Colonic mucosa (tissue), 4 donors: ENCODE measurements around the gene TRIO. TPM values are rescaled to one million over a fixed set of nuclear protein-coding genes. Genes with fewer than 3 reads are reported as not detected.

Experiments
- DNase-seq: peaks from one replicate; pipeline ENCODE4 v3.0.0-alpha.2; 2020
- H3K27ac ChIP-seq: fragments of 200-600 bp; one replicate; pipeline ENCODE4 v1.8.0; 2021
- H3K27me3 ChIP-seq: fragments of 200-600 bp; one replicate; pipeline ENCODE4 v1.8.0; 2021
- H3K36me3 ChIP-seq: fragments of 200-600 bp; one replicate; pipeline ENCODE4 v1.8.0; 2021
- H3K4me1 ChIP-seq: fragments of 200-600 bp; one replicate; pipeline ENCODE4 v1.8.0; 2021; ENCODE audit warnings: mild to moderate bottlenecking
- H3K4me3 ChIP-seq: fragments of 200-600 bp; one replicate; pipeline ENCODE4 v1.8.0; 2021
- H3K9ac ChIP-seq, 2 donors: one replicate each; pipeline ENCODE4 v1.7.0; 2013; ENCODE audit warnings: control low read depth in 2 of 2, low read depth in 2 of 2, low read length in 2 of 2
- H3K9me3 ChIP-seq: fragments of 200-600 bp; one replicate; pipeline ENCODE4 v1.8.0; 2021
- intact Hi-C: fragments of 100-400 bp; cut with DNase I; formaldehyde crosslinking; loops from one replicate; pipeline ENCODE4 v1.14.1; 2022
- total RNA-seq, 2 donors: library from RNA; stranded (reverse); fragmentation: NEBNext Ultra II Directional in 1 of 2; extraction: Animal tissue kit (Norgen Biotek cat#: 25700) in 1 of 2; gene quantifications; one replicate each; pipeline ENCODE4 v1.2.1, GENCODE V29; 2021
- TF ChIP-seq, protein P1 (sequence below): fragments of 200-600 bp; IDR thresholded peaks from one replicate; pipeline ENCODE4 v1.8.0; 2022; ENCODE audit warnings: antibody characterized with exemption, mild to moderate bottlenecking
- donor health status: healthy.
- donor health status: DM: no; HTN: no; CAD: no.
- donor health status: DM: no; HTN: no; CAD: no.

TRIO gene
- total RNA-seq, 2 donors from 2014 or later, result 134 to 138 TPM

DNA sequence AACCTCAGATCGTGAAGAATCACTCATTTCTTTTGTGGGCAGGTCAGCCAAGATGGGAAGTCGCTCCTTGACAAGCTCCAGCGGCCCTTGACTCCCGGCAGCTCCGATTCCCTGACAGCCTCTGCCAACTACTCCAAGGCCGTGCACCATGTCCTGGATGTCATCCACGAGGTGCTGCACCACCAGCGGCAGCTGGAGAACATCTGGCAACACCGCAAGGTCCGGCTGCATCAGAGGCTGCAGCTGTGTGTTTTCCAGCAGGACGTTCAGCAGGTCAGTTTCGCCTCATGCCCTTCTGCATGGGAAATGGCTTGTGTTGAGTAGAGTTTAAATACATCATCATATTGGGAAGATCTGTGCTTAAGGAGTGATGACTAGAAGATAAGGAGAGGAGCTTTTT is 173.3 kb downstream of the TRIO start:
- intact Hi-C loops, result no loop called here
- H3K4me1 ChIP-seq, result no peaks in the 10 kb centered on the region
- no peak overlapping the region for H3K4me3 ChIP-seq
- peaks cover 3% of the 10 kb centered on the region for H3K36me3 ChIP-seq
- H3K27me3 ChIP-seq, result no peaks in the 10 kb centered on the region
- no peak for DNase-seq
- H3K27ac ChIP-seq, result no peak overlapping the region
- no peaks in the 10 kb centered on the region for H3K9me3 ChIP-seq
- TF ChIP-seq, protein P1, sequence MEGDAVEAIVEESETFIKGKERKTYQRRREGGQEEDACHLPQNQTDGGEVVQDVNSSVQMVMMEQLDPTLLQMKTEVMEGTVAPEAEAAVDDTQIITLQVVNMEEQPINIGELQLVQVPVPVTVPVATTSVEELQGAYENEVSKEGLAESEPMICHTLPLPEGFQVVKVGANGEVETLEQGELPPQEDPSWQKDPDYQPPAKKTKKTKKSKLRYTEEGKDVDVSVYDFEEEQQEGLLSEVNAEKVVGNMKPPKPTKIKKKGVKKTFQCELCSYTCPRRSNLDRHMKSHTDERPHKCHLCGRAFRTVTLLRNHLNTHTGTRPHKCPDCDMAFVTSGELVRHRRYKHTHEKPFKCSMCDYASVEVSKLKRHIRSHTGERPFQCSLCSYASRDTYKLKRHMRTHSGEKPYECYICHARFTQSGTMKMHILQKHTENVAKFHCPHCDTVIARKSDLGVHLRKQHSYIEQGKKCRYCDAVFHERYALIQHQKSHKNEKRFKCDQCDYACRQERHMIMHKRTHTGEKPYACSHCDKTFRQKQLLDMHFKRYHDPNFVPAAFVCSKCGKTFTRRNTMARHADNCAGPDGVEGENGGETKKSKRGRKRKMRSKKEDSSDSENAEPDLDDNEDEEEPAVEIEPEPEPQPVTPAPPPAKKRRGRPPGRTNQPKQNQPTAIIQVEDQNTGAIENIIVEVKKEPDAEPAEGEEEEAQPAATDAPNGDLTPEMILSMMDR, result no peak
- no peak overlapping the region for H3K9ac ChIP-seq

DNA sequence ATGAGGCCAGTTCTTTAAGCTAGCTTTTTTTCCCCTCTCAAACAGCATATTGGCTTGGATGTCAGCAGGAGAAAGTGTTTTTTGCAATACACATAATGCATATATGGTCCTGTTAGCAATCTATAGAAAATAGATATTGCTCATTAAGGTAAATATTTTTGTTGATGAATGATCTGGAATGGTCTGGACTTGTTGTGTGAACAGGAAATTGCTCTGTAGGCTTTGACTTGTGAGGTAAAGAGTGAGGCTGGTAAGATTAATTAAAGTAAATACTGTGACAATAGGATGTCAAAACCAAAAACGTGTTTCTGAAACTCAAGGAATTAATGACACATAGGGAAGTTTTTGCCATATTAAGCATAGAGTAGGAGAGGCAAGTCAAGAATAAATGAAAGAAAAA is 176.0 kb downstream of the TRIO start:
- H3K27ac ChIP-seq, result no peak overlapping the region
- H3K9ac ChIP-seq, result no peak overlapping the region
- TF ChIP-seq, protein P1, result no peak
- DNase-seq, result no peak
- H3K4me3 ChIP-seq, result no peak overlapping the region
- no peaks in the 10 kb centered on the region for H3K9me3 ChIP-seq
- intact Hi-C loops, result no loop called here
- H3K27me3 ChIP-seq, result no peaks in the 10 kb centered on the region
- H3K4me1 ChIP-seq, result no peaks in the 10 kb centered on the region
- H3K36me3 ChIP-seq, result peaks cover 3% of the 10 kb centered on the region

DNA sequence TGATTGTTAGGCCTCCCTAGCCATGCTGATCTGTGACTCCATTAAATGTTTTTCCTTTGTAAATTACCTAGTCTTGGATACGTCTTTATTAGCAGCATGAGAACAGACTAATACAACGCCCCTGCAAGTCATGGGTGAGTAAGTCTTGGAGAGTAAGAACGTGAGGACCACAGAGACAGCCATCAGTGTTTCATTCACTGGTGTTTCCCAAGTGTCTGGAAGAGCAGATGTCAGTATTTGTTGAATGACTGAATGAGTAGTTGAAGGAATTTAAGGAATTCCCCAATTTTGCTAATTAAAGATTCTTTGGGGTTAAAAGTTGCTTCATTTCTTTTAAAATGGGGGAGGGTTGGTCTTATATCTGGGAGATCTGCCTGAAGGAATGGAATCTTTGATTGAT is 178.8 kb downstream of the TRIO start:
- Histone ChIP-seq H3K9me3 (no peaks in the 10 kb centered on the region), H3K4me3 (no peak overlapping the region), H3K4me1 (no peaks in the 10 kb centered on the region), H3K27ac (no peak overlapping the region), H3K36me3 (no peaks in the 10 kb centered on the region), H3K9ac (no peak overlapping the region), H3K27me3 (no peaks in the 10 kb centered on the region)
- TF ChIP-seq, protein P1, result no peak
- intact Hi-C loops, result no loop called here
- no peak for DNase-seq

DNA sequence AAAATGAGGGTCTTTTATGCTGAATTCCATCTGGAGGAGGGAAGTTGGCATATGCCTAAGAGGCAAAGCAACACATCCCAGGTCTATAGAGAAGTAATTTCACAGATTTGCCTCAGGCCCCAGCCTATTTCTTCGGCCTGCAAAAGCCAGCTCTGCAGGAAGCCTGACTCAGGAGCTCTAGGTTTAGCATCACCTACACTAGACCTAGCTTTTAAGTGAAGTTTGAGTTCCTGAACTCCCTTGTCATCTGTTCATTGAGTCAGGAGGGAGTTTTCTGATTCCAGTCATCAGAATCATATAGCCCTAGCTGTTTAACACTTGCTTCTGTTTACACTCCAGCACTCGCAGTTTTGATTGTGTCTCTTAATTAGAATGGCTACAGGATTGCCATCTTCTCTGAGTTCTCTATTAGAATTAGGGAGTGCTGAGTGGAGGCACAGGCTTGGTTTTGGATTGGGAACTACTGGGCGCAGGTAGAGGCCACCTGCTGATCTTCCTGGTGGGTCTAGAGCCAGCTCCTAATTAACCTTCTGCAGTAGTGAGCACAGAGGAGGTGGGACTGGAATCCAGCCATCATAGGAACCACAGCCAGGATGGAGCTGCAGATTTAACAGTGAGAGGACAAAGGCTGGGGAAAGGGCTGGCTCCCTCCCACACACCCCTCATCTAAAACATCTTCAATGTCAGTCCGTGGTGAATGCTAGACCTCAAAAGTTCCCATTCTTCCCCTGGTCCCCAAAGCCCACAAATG is 179.5 kb downstream of the TRIO start:
- no peak overlapping the region for H3K9ac ChIP-seq
- intact Hi-C loops, result no loop called here
- TF ChIP-seq, protein P1, result no peak
- no peaks in the 10 kb centered on the region for H3K4me1 ChIP-seq
- no peaks in the 10 kb centered on the region for H3K9me3 ChIP-seq
- H3K27me3 ChIP-seq, result no peaks in the 10 kb centered on the region
- no peak overlapping the region for H3K4me3 ChIP-seq
- H3K27ac ChIP-seq, result no peak overlapping the region
- H3K36me3 ChIP-seq, result no peaks in the 10 kb centered on the region
- no peak for DNase-seq

DNA sequence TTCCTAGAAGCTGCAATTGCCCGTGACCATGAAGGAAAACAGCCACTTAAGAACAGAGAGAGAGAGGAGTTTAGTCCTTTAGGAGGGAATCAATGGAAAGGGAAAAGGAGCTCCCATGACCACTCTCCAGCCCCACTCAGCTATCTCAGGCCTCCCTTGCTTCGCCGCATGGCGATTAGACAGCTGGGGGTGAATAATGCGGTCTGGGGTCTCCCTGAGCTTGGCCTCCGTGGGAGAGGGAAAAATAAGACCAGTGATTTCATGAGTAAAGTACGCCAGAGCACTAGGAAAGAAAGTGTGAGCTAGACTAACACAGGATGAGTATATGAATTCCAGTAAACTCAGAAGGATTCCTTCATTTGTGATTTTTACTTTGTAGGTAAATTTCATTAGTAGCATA is 180.3 kb downstream of the TRIO start:
- Histone ChIP-seq H3K36me3 (no peaks in the 10 kb centered on the region), H3K9ac (no peak overlapping the region), H3K27me3 (no peaks in the 10 kb centered on the region), H3K9me3 (no peaks in the 10 kb centered on the region), H3K27ac (no peak overlapping the region), H3K4me3 (no peak overlapping the region), H3K4me1 (no peaks in the 10 kb centered on the region)
- TF ChIP-seq, protein P1, result no peak
- no peak for DNase-seq
- intact Hi-C loops, result no loop called here
